Prostate gland (tissue), 2 donors: ENCODE measurements around the gene BPIFB1. TPM values are rescaled to one million over a fixed set of nuclear protein-coding genes. Genes with fewer than 3 reads are reported as not detected.

Source experiments
- DNase-seq: peaks from one replicate; pipeline ENCODE4 v3.0.0-alpha.2; 2019; ENCODE audit warnings: low spot score
- H3K27ac ChIP-seq, 2 donors: fragments of 200-600 bp; sonication (generic); 2 replicates each; pipeline ENCODE4 v1.5.1; 2017 to 2019
- H3K27me3 ChIP-seq: fragments of 200-600 bp; sonication (generic); replicated peaks from 2 replicates; pipeline ENCODE4 v1.5.1; 2019; ENCODE audit not compliant: insufficient read depth
- H3K36me3 ChIP-seq, 2 donors: fragments of 200-600 bp; sonication (generic); 1 replicate in 1 of 2; 2 replicates in 1 of 2; pipeline versions ENCODE4 v1.5.1 to v1.8.1; 2017 to 2019
- H3K4me1 ChIP-seq: fragments of 200-600 bp; sonication (generic); replicated peaks from 2 replicates; pipeline ENCODE4 v1.5.1; 2019
- H3K4me3 ChIP-seq, 2 donors: fragments of 200-600 bp; sonication (generic); 2 replicates each; pipeline ENCODE4 v1.5.1; 2017 to 2019
- H3K9me3 ChIP-seq: fragments of 200-600 bp; sonication (generic); 2 replicates; pipeline ENCODE4 v1.5.1; 2017
- POLR2A ChIP-seq: fragments of 450-650 bp; IDR thresholded peaks from one replicate; pipeline ENCODE4 v1.6.1; 2016; ENCODE audit warnings: antibody characterized with exemption, mild to moderate bottlenecking
- POLR2AphosphoS5 ChIP-seq: sonication (generic); formaldehyde crosslinking; IDR thresholded peaks from one replicate; pipeline ENCODE4 v1.6.1; 2017; ENCODE audit warnings: antibody characterized with exemption
- WGBS: methylation state at CpG from one replicate; pipeline ENCODE4 v1.1.5; 2018; 5-methylcytosine and 5-hydroxymethylcytosine counted together
- intact Hi-C: fragments of 100-400 bp; cut with DNase I; formaldehyde crosslinking; loops from one replicate; pipeline ENCODE4 v1.14.2; 2022
- total RNA-seq, 2 donors: library from RNA; depleted of rRNA; stranded (reverse); fragments of >200 nt; gene quantifications; one replicate each; pipeline ENCODE4 v1.1.0, GENCODE V29; 2016
- TF ChIP-seq, protein P1 (sequence below), 4 experiments: fragments of 200-600 bp in 2 of 4; fragments of 450-650 bp in 2 of 4; sonication (generic) in 2 of 4; IDR thresholded peaks; 1 replicate in 3 of 4; 2 replicates in 1 of 4; pipeline ENCODE4 v1.5.1; 2016 to 2019; ENCODE audit warnings: antibody characterized with exemption in 4 of 4, mild to moderate bottlenecking in 2 of 4, moderate library complexity in 2 of 4

BPIFB1 gene
- total RNA-seq, 2 donors from 2014 or later: 2.1 TPM; not detected in 1

DNA sequence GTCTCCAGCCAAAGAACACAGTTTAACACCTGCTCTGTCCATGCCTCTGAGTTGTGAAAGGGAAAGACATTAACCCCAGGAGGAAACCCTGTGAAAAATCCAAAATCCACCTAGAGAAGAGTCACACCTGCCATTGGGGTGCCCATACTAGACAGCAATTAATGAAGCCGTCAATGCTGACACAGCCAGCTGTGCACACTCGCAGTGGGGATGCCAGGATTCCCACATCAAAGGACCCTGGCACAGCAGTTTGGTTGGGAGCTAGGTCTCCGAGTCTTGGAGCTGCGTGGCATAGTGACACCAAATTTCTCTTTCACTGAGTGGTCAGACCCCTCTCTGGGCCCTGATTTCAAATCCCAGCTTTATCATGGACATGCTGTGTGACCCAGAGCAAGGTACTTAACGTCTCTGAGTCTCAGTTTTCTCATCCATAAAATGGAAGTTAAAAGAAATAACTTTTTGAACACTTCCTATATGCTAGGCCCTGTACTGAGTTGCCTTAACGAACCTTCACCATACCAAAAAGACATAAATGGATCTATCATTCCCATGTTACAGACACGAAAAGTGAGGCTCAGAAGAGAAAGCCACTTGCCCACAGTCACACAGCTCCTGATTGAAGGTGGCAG lies 30.8 kb downstream of the BPIFB1 start:
- no peaks in the 10 kb centered on the region for H3K9me3 ChIP-seq
- no peak for TF ChIP-seq POLR2AphosphoS5
- TF ChIP-seq, protein P1, sequence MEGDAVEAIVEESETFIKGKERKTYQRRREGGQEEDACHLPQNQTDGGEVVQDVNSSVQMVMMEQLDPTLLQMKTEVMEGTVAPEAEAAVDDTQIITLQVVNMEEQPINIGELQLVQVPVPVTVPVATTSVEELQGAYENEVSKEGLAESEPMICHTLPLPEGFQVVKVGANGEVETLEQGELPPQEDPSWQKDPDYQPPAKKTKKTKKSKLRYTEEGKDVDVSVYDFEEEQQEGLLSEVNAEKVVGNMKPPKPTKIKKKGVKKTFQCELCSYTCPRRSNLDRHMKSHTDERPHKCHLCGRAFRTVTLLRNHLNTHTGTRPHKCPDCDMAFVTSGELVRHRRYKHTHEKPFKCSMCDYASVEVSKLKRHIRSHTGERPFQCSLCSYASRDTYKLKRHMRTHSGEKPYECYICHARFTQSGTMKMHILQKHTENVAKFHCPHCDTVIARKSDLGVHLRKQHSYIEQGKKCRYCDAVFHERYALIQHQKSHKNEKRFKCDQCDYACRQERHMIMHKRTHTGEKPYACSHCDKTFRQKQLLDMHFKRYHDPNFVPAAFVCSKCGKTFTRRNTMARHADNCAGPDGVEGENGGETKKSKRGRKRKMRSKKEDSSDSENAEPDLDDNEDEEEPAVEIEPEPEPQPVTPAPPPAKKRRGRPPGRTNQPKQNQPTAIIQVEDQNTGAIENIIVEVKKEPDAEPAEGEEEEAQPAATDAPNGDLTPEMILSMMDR (IDR thresholded peaks at IDR 0.05): no peak
- no peak for TF ChIP-seq POLR2A
- 66% methylated on average over 7 of the region's 7 CpGs for WGBS
- no peaks in the 10 kb centered on the region for H3K4me1 ChIP-seq
- H3K27me3 ChIP-seq: no peaks in the 10 kb centered on the region
- no peak overlapping the region for H3K4me3 ChIP-seq
- H3K36me3 ChIP-seq: no peaks in the 10 kb centered on the region
- no peak overlapping the region for H3K27ac ChIP-seq
- no peak for DNase-seq
- intact Hi-C loops: no loop called here

DNA sequence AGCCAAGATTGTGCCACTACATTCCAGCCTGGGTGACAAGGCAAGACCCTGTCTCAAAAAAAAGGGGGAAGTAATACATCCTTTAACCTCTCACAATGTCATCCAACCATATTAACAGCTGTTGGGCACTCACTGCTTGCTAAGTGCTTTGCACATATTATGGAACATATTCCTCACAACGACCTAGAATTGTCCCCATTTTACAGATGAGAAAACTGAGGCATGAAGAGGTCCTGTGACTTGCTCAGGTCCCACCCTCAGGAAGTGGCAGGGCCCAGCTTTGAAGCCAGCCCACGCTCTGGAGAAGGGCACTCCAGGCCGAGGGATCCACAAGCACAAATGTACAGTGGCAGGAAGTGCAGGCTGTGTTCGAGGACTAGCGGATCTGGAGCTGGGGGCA lies 33.3 kb downstream of the BPIFB1 start:
- intact Hi-C loops: no loop called here
- Histone ChIP-seq H3K27me3 (no peaks in the 10 kb centered on the region), H3K4me1 (no peaks in the 10 kb centered on the region), H3K4me3 (no peak overlapping the region), H3K36me3 (no peaks in the 10 kb centered on the region), H3K9me3 (no peaks in the 10 kb centered on the region), H3K27ac (no peak overlapping the region)
- DNase-seq: no peak
- 75% methylated on average over 5 of the region's 5 CpGs for WGBS
- TF ChIP-seq POLR2A (no peak), POLR2AphosphoS5 (no peak)
- TF ChIP-seq, protein P1 (IDR thresholded peaks at IDR 0.05): no peak

DNA sequence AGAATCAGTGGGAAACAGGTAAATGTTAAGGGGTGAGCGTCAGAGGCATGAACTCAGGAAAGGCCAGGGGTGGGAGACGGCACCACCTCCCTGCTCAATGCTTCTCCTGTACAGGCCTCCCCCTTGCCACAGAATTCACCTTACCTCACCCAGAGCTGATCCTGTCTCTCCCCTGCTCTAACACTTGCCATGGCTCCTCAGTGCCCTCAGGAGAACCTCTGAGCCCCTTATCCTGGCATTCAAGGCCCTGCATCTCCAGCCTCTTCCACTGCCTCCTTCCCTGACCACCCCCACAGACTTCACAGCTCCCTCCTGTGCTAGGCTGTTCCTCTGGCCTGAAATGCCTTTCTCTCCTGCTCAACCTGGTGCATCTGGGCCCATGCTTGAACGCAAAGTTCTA lies 33.9 kb downstream of the BPIFB1 start:
- DNase-seq: no peak
- Histone ChIP-seq H3K4me1 (no peaks in the 10 kb centered on the region), H3K27me3 (no peaks in the 10 kb centered on the region), H3K36me3 (no peaks in the 10 kb centered on the region), H3K4me3 (no peak overlapping the region), H3K9me3 (no peaks in the 10 kb centered on the region), H3K27ac (no peak overlapping the region)
- WGBS: 88% methylated on average over 3 of the region's 3 CpGs
- intact Hi-C loops: no loop called here
- TF ChIP-seq POLR2AphosphoS5 (no peak), POLR2A (no peak)
- TF ChIP-seq, protein P1 (IDR thresholded peaks at IDR 0.05): no peak

DNA sequence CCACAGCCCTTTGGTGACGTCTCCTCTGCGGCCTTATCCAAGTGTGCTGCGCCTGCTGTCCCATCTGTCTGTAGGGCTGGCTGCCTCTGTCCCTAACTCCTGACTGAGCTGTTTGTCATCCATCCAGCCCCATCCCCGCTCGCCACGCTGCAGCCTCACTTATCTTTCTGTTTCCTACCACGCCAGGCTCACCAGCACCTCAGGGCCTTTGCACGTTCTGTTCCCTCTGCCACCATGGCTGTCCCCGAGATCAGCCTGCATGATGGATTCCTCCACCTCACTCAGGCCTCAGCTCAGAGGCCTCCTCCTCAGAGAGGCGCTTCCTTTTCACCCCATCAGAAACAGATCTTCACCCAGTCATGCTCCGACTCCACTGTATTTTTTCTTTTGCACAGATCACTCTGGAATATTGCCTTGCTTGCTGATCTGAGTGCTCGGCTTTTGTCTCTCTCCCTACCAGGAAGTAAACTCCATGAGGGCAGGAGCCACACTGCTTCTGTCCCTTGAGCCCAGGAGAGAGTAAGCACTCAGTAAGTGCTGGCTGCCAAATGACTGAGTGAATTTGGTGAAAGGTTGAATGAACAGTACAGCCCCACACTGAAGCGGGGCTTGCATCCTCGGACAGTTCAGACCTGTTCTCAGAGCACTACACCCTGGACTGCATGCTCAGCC lies 34.5 kb downstream of the BPIFB1 start:
- Histone ChIP-seq H3K27ac (no peak overlapping the region), H3K4me1 (no peaks in the 10 kb centered on the region), H3K4me3 (no peak overlapping the region), H3K36me3 (no peaks in the 10 kb centered on the region), H3K27me3 (no peaks in the 10 kb centered on the region), H3K9me3 (no peaks in the 10 kb centered on the region)
- DNase-seq: no peak
- WGBS: 90% methylated on average over 14 of the region's 14 CpGs
- intact Hi-C loops: no loop called here
- TF ChIP-seq, protein P1 (IDR thresholded peaks at IDR 0.05): no peak
- TF ChIP-seq POLR2AphosphoS5 (no peak), POLR2A (no peak)

DNA sequence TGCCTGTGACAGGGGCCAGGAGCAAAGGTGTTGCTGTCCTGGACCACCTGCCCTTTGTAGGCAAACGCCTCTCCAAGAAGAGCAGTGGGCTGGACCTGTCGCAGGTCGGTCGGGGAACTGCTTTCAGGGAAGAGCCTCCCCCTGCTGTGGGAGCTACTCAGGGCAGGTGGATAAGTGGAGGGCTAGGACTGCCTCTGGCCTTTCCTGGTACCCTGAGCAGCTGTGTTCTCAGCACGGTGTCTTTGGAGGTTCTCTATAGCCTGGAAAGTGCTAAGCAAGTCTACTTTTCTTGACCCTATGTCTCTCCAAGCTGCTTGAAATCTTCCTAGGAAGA lies 35.0 kb downstream of the BPIFB1 start:
- Histone ChIP-seq H3K27me3 (no peaks in the 10 kb centered on the region), H3K4me3 (no peak overlapping the region), H3K9me3 (no peaks in the 10 kb centered on the region), H3K36me3 (no peaks in the 10 kb centered on the region), H3K4me1 (no peaks in the 10 kb centered on the region), H3K27ac (no peak overlapping the region)
- DNase-seq: no peak
- WGBS: 25% methylated on average over 5 of the region's 5 CpGs
- TF ChIP-seq POLR2A: no peak
- TF ChIP-seq, protein P1 (IDR thresholded peaks at IDR 0.05): no peak
- no peak for TF ChIP-seq POLR2AphosphoS5
- intact Hi-C loops: no loop called here
